HG02588 (cell line): ENCODE measurements around the gene DYNC1I1.

ENCODE experiments used
- ATAC-seq: cut with Tn5 transposase; IDR thresholded peaks from one replicate; pipeline ENCODE4 v1.9.1; 2021; ENCODE audit warnings: mild to moderate bottlenecking, moderate library complexity; ENCODE audit not compliant: unreplicated experiment

DYNC1I1 gene

GRCh38 chr7:95952851-95953250 is 180.5 kb downstream of the DYNC1I1 start:
- no peak for ATAC-seq

GRCh38 chr7:95955748-95956147 is 183.4 kb downstream of the DYNC1I1 start:
- no peak for ATAC-seq

- ATAC-seq, result no peak
These were observed 185.2 kb downstream of the DYNC1I1 start for GRCh38 chr7:95957510-95957909.

GRCh38 chr7:95960706-95961244 is 188.4 kb downstream of the DYNC1I1 start:
- ATAC-seq, result no peak

GRCh38 chr7:95963446-95963990 is 191.2 kb downstream of the DYNC1I1 start:
- no peak for ATAC-seq

- ATAC-seq, result no peak
These were observed 199.4 kb downstream of the DYNC1I1 start for GRCh38 chr7:95971716-95972115.

- no peak for ATAC-seq
These were observed 200.2 kb downstream of the DYNC1I1 start for GRCh38 chr7:95972523-95972922.

- ATAC-seq, result no peak
These were observed 201.8 kb downstream of the DYNC1I1 start for GRCh38 chr7:95974108-95974507.

GRCh38 chr7:95976369-95977060 is 204.2 kb downstream of the DYNC1I1 start:
- ATAC-seq, result no peak

- ATAC-seq, result no peak
These were observed 205.6 kb downstream of the DYNC1I1 start for GRCh38 chr7:95977994-95978393.

GRCh38 chr7:95980167-95980566 is 207.8 kb downstream of the DYNC1I1 start:
- ATAC-seq, result no peak

GRCh38 chr7:95980706-95981105 is 208.4 kb downstream of the DYNC1I1 start:
- no peak for ATAC-seq

- ATAC-seq, result no peak
These were observed 213.9 kb downstream of the DYNC1I1 start for GRCh38 chr7:95986178-95986764.

GRCh38 chr7:95989301-95989700 is 216.9 kb downstream of the DYNC1I1 start:
- no peak for ATAC-seq

GRCh38 chr7:95993380-95993779 is 221.0 kb downstream of the DYNC1I1 start:
- no peak for ATAC-seq

- no peak for ATAC-seq
These were observed 223.8 kb downstream of the DYNC1I1 start for GRCh38 chr7:95996174-95996573.

GRCh38 chr7:95996886-95997285 is 224.5 kb downstream of the DYNC1I1 start:
- ATAC-seq, result no peak

GRCh38 chr7:95997632-95998031 is 225.3 kb downstream of the DYNC1I1 start:
- no peak for ATAC-seq

- ATAC-seq, result no peak
These were observed 227.1 kb downstream of the DYNC1I1 start for GRCh38 chr7:95999481-95999880.

GRCh38 chr7:96004578-96004977 is 232.2 kb downstream of the DYNC1I1 start:
- ATAC-seq, result no peak

- no peak for ATAC-seq
These were observed 232.9 kb downstream of the DYNC1I1 start for GRCh38 chr7:96005271-96005670.

GRCh38 chr7:96009148-96009547 is 236.8 kb downstream of the DYNC1I1 start:
- ATAC-seq, result no peak
